Measurements from ENCODE around the gene ELMO3.

ELMO3 gene

DNA sequence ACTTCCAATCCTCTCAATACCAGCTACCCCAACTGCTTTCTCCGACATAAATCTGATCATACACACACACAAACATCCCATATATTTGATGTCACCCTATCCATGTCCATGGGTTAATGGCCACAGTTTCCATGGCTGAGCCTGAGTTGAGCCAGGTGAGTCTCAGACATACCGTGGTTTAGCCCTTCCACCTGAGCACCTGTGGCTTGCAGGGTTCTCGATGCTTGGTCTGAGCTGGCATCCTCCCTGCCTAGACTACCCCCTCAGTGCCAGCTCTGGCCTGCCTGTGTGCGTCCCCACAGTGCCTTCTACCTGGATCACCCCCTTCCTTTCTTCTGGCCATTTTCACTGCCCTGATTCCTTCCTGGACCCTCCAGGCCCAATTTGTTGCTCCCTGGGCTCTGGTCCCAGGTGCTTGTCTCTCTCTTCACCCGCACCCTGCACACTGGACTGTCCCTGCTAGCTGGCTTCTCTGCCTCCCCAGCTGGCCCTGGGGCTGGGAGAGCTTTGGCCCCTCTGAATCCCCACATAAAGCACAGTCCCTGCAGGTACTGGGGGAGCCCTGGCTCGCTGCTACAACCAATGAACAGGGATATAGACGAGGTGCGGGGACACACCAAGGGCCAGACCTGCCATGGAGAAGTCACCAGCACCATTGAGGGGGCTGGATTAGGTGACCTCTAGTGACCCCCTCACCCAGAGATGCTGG lies 7.4 kb downstream of the ELMO3 start:
- no peak for TF ChIP-seq CTCF (IDR thresholded peaks at IDR 0.05; ENCODE audit: insufficient read depth, missing control alignments)
- no peak for FAIRE-seq
- DNase-seq (ENCODE audit: insufficient read length, low spot score) = no peak

DNA sequence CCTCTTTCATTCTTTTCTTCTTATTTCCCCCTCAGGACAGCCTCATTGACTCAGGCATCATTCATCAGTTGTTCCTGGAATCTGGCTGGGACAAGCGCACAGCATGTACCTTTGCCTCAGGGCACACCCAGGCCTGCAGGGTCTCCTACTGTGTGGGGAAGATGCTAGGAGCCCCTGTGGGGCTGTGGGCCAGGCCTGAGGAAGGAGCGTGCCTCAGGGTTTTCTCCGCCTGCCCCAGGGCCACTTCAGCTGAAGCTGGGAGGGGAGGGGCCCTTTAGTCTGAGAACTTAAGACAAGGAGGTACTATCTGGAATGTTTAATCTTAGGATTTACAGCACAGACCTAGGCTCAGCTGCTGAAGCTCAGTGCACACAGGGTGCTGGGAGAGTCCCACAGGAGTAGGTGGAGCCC lies 7.9 kb downstream of the ELMO3 start:
- FAIRE-seq (no peak), DNase-seq (ENCODE audit: insufficient read length, low spot score) (no peak)
- no peak for TF ChIP-seq CTCF (IDR thresholded peaks at IDR 0.05; ENCODE audit: insufficient read depth, missing control alignments)

DNA sequence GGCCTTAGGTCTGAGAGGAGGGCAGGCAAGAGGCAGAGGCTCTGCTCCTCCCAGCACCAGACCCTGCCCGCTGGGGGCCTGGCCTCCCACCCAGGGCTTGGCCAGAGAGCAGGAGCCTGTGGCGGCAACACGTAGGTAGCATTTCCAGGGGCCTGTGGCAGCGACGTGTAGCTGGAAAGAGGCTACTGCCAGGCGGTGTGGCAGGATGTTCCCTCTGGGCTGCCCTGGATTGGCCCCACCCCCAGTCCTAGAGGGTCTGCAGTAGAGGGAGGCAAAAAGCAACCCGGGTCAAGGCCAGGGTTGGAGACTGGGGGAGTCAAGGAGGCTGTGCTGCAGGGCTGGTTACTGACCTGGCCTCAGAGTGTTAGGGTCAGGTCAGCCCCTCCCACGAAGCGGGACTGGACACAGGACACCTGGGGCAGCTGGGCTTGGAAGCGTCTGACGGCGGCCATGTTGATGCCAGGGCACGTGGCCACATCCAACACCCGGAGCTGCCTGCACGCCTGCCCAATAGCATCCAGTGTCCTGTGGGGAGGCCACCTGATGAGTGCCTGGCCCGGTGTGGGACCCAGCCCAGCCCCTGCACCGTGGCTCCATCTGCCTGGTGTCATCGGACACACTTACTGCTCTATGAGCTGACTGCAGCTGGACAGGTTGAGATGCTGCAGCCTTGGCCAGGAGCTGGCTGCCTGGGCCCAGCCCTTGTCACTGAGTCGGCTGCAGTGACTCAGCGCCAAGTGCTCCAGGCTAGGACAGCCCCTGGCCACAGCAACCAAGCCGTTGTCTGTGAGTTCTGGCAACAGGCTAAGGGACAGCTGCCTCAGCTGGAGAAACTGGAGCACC lies 8.5 kb downstream of the ELMO3 start:
- DNase-seq (ENCODE audit: insufficient read length, low spot score) (no peak), FAIRE-seq (no peak)
- TF ChIP-seq CTCF (IDR thresholded peaks at IDR 0.05; ENCODE audit: insufficient read depth, missing control alignments) = no peak

DNA sequence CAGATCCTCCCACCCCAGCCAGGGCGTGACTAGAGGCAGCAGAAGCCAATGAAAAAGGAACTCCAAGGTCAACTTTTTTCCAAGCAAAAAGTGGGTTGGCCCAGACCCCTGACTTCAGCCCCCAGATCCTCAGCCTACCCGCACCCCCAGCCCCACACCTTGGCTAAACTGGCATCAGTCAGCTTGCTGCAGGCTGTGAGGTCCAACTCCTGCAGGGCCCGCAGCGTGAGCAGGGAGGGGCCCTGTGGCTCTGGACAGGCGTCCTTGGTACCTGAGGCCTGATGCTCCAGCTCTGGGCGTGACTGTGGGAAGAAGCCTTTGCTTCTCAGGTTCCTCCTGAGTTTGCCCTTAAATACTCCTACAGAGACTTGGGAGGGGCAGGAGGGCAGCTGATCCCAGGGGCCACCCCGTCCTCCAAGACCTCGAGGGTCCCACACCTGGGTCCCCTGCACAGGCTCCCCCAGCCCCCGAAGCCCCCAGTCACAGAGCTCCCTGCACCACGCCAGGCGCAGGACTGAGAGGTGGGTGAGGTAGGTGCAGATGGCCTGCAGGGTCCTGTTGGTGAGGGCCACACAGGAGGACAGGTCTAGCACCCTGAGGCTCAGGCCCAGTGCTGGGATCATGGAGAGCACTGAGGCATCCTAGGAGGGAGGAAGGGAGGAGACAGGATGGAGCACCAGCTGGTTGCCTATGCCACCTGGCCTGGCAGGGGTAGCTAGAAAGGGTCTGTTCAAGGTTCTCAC lies 9.4 kb downstream of the ELMO3 start:
- no peak for TF ChIP-seq CTCF (IDR thresholded peaks at IDR 0.05; ENCODE audit: insufficient read depth, missing control alignments)
- DNase-seq (ENCODE audit: insufficient read length, low spot score) (no peak), FAIRE-seq (no peak)

DNA sequence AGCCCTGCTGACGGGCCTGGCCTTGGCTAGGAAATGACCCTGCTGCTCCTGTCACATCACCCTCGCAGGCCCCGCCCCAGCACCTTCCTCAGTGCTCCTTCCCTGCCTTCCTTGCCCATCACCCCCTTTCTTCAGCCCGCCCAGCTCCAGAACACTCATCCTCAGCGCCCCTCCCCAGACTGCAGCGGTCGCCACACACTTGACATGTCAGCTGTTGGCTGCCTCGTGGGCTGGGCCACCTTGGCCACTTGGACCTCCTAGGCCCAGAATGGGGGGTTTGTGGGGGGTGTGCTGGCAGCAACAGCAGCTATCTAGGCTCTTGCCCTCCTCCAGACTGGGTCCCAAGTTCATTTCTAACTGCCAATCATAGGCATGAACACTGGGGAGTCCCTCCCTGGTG lies 10.6 kb downstream of the ELMO3 start:
- no peak for DNase-seq (ENCODE audit: insufficient read length, low spot score)
- no peak for TF ChIP-seq CTCF (IDR thresholded peaks at IDR 0.05; ENCODE audit: insufficient read depth, missing control alignments)
- no peak for FAIRE-seq

DNA sequence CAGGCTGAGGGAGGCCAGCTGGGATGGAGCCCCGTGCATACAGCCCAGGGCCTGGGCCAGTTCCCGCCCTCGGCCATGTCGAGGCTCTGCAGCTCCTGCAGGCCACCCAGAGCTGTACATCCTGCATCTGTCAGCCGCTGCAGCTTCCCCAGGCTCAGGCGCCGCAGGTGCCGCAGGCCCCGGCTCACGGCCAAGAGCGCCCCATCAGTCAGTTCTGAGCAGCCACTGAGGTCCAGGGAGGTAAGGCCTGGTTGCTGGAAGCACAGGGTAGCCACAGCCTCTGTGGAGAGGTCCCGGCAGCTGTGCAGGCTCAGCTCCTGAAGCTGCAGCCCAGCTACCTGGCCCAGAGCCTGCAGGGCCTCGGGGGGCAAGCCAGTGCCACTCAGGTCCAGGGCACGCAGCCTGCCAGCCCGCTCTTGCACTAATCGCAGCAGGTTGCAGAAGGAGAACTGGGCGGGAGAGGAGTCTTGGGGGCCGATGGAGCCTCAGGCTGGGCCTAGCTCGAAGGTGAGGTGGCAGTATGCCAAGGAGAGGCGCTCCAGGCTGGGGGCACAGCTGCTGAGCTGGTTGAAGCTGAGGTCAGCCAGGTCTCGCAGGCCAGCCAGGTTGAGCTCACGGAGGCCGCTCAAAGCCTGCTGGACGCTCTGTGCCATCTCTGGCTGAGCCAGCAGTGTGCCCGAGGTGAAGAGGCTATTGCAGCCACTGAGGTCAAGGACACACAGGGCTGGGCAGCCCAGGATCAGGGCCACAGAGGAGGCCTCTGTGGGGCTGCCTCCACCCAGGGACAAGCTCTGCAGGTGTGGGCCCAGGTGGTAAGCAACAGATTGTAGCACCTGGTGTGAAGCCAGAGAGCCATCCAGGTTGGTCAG lies 11.4 kb downstream of the ELMO3 start:
- no peak for FAIRE-seq
- DNase-seq (ENCODE audit: insufficient read length, low spot score) = no peak
- TF ChIP-seq CTCF (IDR thresholded peaks at IDR 0.05; ENCODE audit: insufficient read depth, missing control alignments) = no peak
